ENCODE measurements around the gene BPIFB4.

GRCh38 chr20:33076662-33077372, 2.6 kb upstream of the BPIFB4 start:
- no peak for TF ChIP-seq EZH2 (IDR thresholded peaks at IDR 0.05; ENCODE audit: low read depth)
- peak; percentile 59 for TF ChIP-seq CTCF (conservative IDR thresholded peaks at IDR 0.05)
